ENCODE results near the gene ATXN1. TPM values are rescaled to one million over a fixed set of nuclear protein-coding genes. Genes with fewer than 3 reads are reported as not detected.
A peak's percentile ranks its signal among the peaks of the same experiment; 100 is the strongest.

ATXN1 gene
- total and polyA plus RNA-seq, 7 donors: 1.3 to 50.9 (median 21.6) TPM

GRCh38 chr6:16335176-16335575, 426.1 kb downstream of the ATXN1 start:
- DNase-seq (no peak), ATAC-seq (no peak)
- peaks cover 79% of the 10 kb centered on the region for H3K4me1 ChIP-seq
- H3K36me3 ChIP-seq (ENCODE audit: insufficient read depth in 1 of 2, low read depth in 1 of 2): no peaks in the 10 kb centered on the region
- WGBS, 3 donors: 79 to 91% (median 82%) methylated on average over 10 of the region's 10 CpGs
- H3K4me3 ChIP-seq: no peak overlapping the region
- intact Hi-C loops (cut with DNase I): loop anchor here in 1 of 2 donors (1.0 to 10.0 kb wide), 3 partner anchors 76 to 630 kb away; no protein-coding TSS in a partner anchor
- no peaks in the 10 kb centered on the region for H3K9me3 ChIP-seq
- TF ChIP-seq CTCF (IDR thresholded peaks at IDR 0.05): no peak
- no peaks in the 10 kb centered on the region for H3K27me3 ChIP-seq (ENCODE audit: insufficient read depth in 3 of 3, low read length in 2 of 3)
- H3K27ac ChIP-seq: peak overlapping the region; percentile 83

GRCh38 chr6:16334671-16335070, 426.6 kb downstream of the ATXN1 start:
- WGBS, 3 donors: 28 to 45% (median 37%) methylated on average over 3 of the region's 3 CpGs
- no peaks in the 10 kb centered on the region for H3K36me3 ChIP-seq (ENCODE audit: insufficient read depth in 1 of 2, low read depth in 1 of 2)
- ATAC-seq: peak; percentile 73 to 81 (median 80)
- no peak overlapping the region for H3K4me3 ChIP-seq
- intact Hi-C loops (cut with DNase I): loop anchor here (1.0 to 10.0 kb wide), 7 partner anchors 58 to 630 kb away; partner anchors contain the start of gene ATXN1 (in 1 of the 2)
- TF ChIP-seq CTCF (IDR thresholded peaks at IDR 0.05): no peak
- no peaks in the 10 kb centered on the region for H3K27me3 ChIP-seq (ENCODE audit: insufficient read depth in 3 of 3, low read length in 2 of 3)
- no peaks in the 10 kb centered on the region for H3K9me3 ChIP-seq
- H3K27ac ChIP-seq: peak overlapping the region; percentile 83
- peak; percentile 76 to 84 for DNase-seq
- H3K4me1 ChIP-seq: peaks cover 78% of the 10 kb centered on the region

GRCh38 chr6:16333580-16333979, 427.7 kb downstream of the ATXN1 start:
- no peak for DNase-seq
- Histone ChIP-seq H3K36me3 (ENCODE audit: insufficient read depth in 1 of 2, low read depth in 1 of 2) (no peaks in the 10 kb centered on the region), H3K27ac (peak overlapping the region; percentile 83), H3K4me1 (peaks cover 68% of the 10 kb centered on the region), H3K9me3 (no peaks in the 10 kb centered on the region), H3K27me3 (ENCODE audit: insufficient read depth in 3 of 3, low read length in 2 of 3) (no peaks in the 10 kb centered on the region), H3K4me3 (no peak overlapping the region)
- intact Hi-C loops (cut with DNase I): loop anchor here (5.0 to 10.0 kb wide), 6 partner anchors 59 to 631 kb away; partner anchors contain the start of gene ATXN1 (in 1 of the 2)
- WGBS, 3 donors: 37 to 48% (median 39%) methylated on average over 3 of the region's 3 CpGs
- ATAC-seq: peak; percentile 49 to 71 (median 58)
- no peak for TF ChIP-seq CTCF (IDR thresholded peaks at IDR 0.05)

GRCh38 chr6:16332175-16332542, 429.1 kb downstream of the ATXN1 start:
- Histone ChIP-seq H3K4me3 (no peak overlapping the region), H3K4me1 (peaks cover 54% of the 10 kb centered on the region)

More at GRCh38 chr6:16332175-16332542, 429.1 kb downstream of the ATXN1 start:
- 3 to 5% (median 3%) methylated on average over 7 of the region's 7 CpGs for WGBS, 3 donors
- peak; percentile 94 for TF ChIP-seq CTCF (IDR thresholded peaks at IDR 0.05)
- Histone ChIP-seq H3K27ac (peak overlapping the region; percentile 83), H3K9me3 (no peaks in the 10 kb centered on the region), H3K27me3 (ENCODE audit: insufficient read depth in 3 of 3, low read length in 2 of 3) (no peaks in the 10 kb centered on the region), H3K36me3 (ENCODE audit: insufficient read depth in 1 of 2, low read depth in 1 of 2) (peaks cover 0 to 10% of the 10 kb centered on the region in 2 donors)
- ATAC-seq (peak; percentile 70 to 84 (median 72)), DNase-seq (peak; percentile 73 to 83)
- intact Hi-C loops (cut with DNase I): loop anchor here (1.0 to 10.0 kb wide), 7 partner anchors 60 to 633 kb away; partner anchors contain the start of gene ATXN1 (in 1 of the 2)

Data from psoas muscle (tissue), 8 donors.